ENCODE measurements around the gene CAPN14. TPM values are rescaled to one million over a fixed set of nuclear protein-coding genes. Genes with fewer than 3 reads are reported as not detected.

Gene CAPN14
- total RNA-seq, 1 donor from 2014 or later, result 3.3 TPM

- intact Hi-C loops (cut with micrococcal nuclease), result loop anchor here (1.0 to 10.0 kb wide), 8 partner anchors 32 to 993 kb away; partner anchors contain the start of genes CAPN14 and YPEL5
- CTCF ChIA-PET, result interaction anchor here (0.8 to 2.9 kb wide), 14 partner anchors 12 to 427 kb away, joined by 3 to 17 read pairs (median 4); partner anchors contain the start of gene EHD3
- Mint-ChIP-seq H3K9me3 (no peaks in the 10 kb centered on the region), H3K27me3 (peaks cover 5% of the 10 kb centered on the region), H3K27ac (no peak within 1 kb of the TSS), H3K4me1 (peaks cover 8% of the 10 kb centered on the region), H3K36me3 (ENCODE audit: low read depth) (no peaks in the 10 kb centered on the region), H3K4me3 (peak within 1 kb of the TSS; percentile 85)
- TF ChIP-seq, protein P1, sequence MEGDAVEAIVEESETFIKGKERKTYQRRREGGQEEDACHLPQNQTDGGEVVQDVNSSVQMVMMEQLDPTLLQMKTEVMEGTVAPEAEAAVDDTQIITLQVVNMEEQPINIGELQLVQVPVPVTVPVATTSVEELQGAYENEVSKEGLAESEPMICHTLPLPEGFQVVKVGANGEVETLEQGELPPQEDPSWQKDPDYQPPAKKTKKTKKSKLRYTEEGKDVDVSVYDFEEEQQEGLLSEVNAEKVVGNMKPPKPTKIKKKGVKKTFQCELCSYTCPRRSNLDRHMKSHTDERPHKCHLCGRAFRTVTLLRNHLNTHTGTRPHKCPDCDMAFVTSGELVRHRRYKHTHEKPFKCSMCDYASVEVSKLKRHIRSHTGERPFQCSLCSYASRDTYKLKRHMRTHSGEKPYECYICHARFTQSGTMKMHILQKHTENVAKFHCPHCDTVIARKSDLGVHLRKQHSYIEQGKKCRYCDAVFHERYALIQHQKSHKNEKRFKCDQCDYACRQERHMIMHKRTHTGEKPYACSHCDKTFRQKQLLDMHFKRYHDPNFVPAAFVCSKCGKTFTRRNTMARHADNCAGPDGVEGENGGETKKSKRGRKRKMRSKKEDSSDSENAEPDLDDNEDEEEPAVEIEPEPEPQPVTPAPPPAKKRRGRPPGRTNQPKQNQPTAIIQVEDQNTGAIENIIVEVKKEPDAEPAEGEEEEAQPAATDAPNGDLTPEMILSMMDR (IDR thresholded peaks at IDR 0.05), result no peak
- POLR2A ChIA-PET, result interaction anchor here (0.5 to 1.0 kb wide), 4 partner anchors 32 to 427 kb away, joined by 3 to 4 read pairs (median 4); partner anchors contain the start of gene EHD3
- DNase-seq, result peak; percentile 64
- ATAC-seq (ENCODE audit: low read depth), result peak; percentile 76
These were observed 79.0 kb downstream of the CAPN14 start, which contains the start of gene GALNT14 for GRCh38 chr2:31138037-31138962. TSS of gene GALNT14 (minus strand) at chr2:31138440. CDS start at chr2:31138086, 354 bp downstream.

GRCh38 chr2:31137211-31138036 lies 79.9 kb downstream of the CAPN14 start:
- intact Hi-C loops (cut with micrococcal nuclease), result loop anchor here (1.0 to 10.0 kb wide), 8 partner anchors 33 to 993 kb away; partner anchors contain the start of genes CAPN14 and YPEL5
- peak; percentile 29 for DNase-seq
- Mint-ChIP-seq H3K4me1 (peaks cover 8% of the 10 kb centered on the region), H3K36me3 (ENCODE audit: low read depth) (no peaks in the 10 kb centered on the region), H3K9me3 (no peaks in the 10 kb centered on the region), H3K27ac (no peak overlapping the region), H3K4me3 (peak overlapping the region; percentile 85), H3K27me3 (peaks cover 5% of the 10 kb centered on the region)
- ChIA-PET CTCF (interaction anchor here (0.8 to 2.9 kb wide), 9 partner anchors 19 to 274 kb away, joined by 3 to 17 read pairs (median 4); partner anchors contain the start of gene EHD3), POLR2A (interaction anchor here (0.7 kb wide), 1 partner anchor 97 kb away, joined by 4 read pairs; the partner anchor contains the start of gene EHD3)
- TF ChIP-seq, protein P1 (IDR thresholded peaks at IDR 0.05), result no peak
- no peak for ATAC-seq (ENCODE audit: low read depth)

DNA sequence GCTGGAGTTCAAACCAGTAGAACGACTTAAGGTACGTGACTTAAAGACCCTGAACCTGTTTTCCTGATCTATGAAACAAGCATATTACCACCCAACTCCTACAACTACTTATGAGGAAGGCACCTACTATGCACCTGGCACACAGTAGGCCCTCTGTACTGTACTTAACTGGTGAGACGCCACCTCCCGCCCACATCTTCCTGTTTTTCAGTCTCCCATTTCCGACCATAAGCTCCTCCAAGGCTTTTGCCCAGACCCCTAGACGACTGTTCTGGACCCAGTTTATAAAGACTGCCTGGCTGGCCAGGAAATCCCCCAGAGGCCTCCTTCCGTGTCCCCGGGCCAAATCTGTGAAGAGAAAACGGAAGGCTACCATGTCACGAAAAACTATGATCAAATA lies 80.6 kb downstream of the CAPN14 start:
- H3K27me3 Mint-ChIP-seq, result peaks cover 5% of the 10 kb centered on the region

GRCh38 chr2:31136000-31136399 lies 81.3 kb downstream of the CAPN14 start:
- no peaks in the 10 kb centered on the region for H3K36me3 Mint-ChIP-seq (ENCODE audit: low read depth)
- intact Hi-C loops (cut with micrococcal nuclease), result loop anchor here (5.0 to 10.0 kb wide), 3 partner anchors 81 to 991 kb away; partner anchors contain the start of genes CAPN14 and YPEL5
- H3K4me1 Mint-ChIP-seq, result peaks cover 8% of the 10 kb centered on the region
- H3K9me3 Mint-ChIP-seq, result no peaks in the 10 kb centered on the region
- DNase-seq (no peak), ATAC-seq (ENCODE audit: low read depth) (no peak)
- ChIA-PET POLR2A (no interaction called here), CTCF (interaction anchor here (1.6 kb wide), 1 partner anchor 34 kb away, joined by 4 read pairs; no protein-coding TSS in a partner anchor)
- H3K27me3 Mint-ChIP-seq, result peaks cover 5% of the 10 kb centered on the region
- TF ChIP-seq, protein P1 (IDR thresholded peaks at IDR 0.05), result no peak
- H3K27ac Mint-ChIP-seq, result no peak overlapping the region
- H3K4me3 Mint-ChIP-seq, result peak overlapping the region; percentile 6

More for the DNA sequence above, 80.6 kb downstream of the CAPN14 start:
- TF ChIP-seq, protein P1 (IDR thresholded peaks at IDR 0.05), result no peak
- POLR2A ChIA-PET, result no interaction called here
- CTCF ChIA-PET, result interaction anchor here (0.7 to 1.6 kb wide), 2 partner anchors 33 to 187 kb away, joined by 3 to 4 read pairs; no protein-coding TSS in a partner anchor
- Mint-ChIP-seq H3K4me1 (peaks cover 8% of the 10 kb centered on the region), H3K4me3 (peak overlapping the region; percentile 79), H3K9me3 (no peaks in the 10 kb centered on the region), H3K36me3 (ENCODE audit: low read depth) (no peaks in the 10 kb centered on the region), H3K27ac (no peak overlapping the region)
- intact Hi-C loops (cut with micrococcal nuclease), result loop anchor here (5.0 to 10.0 kb wide), 3 partner anchors 81 to 992 kb away; partner anchors contain the start of genes CAPN14 and YPEL5
- ATAC-seq (ENCODE audit: low read depth) (no peak), DNase-seq (no peak)

Data from activated B cell treated with CpG ODN at 0.5 μM for 24 hours (primary cell).